ENCODE measurements around the gene PDZD8. TPM values are rescaled to one million over a fixed set of nuclear protein-coding genes. Genes with fewer than 3 reads are reported as not detected.
"Not testable (repeated sequence)": the region's sequence is repeated elsewhere in the genome, so short reads cannot be mapped to it uniquely, and the experiment has no call there.

The PDZD8 gene
- total RNA-seq, 1 donor from 2014 or later, result 23.2 TPM

DNA sequence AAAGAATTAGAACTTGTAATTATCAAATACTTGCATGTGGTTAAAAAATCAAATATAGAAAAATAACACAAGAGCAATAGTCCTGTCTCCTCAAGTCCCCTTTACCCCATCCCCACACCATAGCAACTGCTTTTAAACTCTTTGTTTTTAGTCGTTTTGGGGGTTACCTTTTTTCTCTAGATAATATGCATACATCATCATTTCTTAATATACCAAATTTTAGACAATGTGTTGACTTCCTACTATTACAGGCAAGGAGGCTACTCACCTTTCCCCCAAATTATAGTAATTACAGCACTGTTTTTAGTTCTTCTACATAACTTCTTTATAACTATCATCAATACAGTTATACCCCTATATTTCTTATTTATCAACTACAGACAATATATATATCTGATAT lies 77.0 kb downstream of the PDZD8 start:
- no peak for DNase-seq (ENCODE audit: extremely low read depth, low read depth, low spot score)

DNA sequence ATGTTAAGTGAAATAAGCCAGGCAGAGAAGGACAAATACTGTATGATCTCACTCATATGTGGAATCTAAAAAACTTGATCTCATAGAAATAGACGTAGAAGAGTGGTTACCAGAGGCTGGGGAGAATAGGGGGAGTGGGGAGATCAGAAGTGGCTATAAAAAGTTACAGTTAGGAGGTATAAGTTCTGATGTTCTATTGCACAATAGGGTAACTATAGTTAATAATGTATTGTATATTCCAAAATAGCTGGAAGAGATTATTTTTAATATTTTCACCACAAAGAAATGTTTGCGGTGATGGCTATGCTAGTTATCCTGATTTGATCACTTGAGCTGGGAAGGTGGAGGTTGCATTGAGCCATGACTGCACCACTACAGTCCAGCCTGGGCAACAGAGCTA lies 80.5 kb downstream of the PDZD8 start:
- no peak for DNase-seq (ENCODE audit: extremely low read depth, low read depth, low spot score)

DNA sequence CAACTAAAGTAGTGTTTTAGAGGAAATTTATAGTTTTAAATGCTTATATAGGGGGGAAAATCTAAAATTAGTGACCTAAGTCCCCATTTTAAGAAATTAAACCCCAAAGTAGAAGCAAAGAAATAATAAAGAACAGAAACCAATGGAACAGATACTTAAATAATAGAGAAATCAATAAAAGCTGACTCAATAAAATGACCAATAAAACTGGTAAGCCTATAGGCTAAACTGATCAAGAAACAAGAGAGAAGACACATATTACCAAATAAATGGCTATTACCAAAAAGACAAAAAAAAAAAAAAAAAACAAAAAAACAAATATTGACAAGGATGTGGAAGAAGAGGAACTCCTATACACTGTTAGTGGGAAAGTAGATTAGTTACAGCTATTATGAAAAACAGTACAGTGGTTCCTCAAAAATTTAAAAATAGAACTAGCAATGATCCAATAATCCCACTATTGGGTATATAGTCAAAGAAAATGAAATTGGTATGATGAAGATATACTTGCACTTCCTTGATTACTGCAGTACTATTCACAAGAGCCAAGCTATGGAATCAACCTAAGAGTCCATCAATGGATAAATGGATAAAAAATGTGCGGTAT lies 81.1 kb downstream of the PDZD8 start:
- no peak for DNase-seq (ENCODE audit: extremely low read depth, low read depth, low spot score)

DNA sequence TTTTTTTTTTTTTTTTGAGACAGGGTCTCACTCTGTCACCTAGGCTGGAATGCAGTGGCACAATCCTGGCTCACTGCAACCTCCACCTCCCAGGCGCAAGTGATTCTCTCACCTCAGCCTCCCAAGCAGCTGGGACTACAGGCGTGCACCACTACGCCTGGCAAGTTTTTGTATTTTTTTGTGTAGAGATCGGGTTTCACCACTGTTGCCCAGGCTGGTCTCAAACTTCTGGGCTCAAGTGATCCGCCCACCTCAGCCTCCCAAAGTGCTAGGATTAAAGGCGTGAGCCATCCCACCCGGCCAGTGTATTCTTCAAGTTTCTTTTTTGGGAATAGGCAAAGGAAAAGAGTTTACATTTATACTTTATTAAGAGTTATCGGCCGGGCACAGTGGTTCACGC lies 84.4 kb downstream of the PDZD8 start:
- DNase-seq (ENCODE audit: extremely low read depth, low read depth, low spot score), result not testable (repeated sequence)

DNA sequence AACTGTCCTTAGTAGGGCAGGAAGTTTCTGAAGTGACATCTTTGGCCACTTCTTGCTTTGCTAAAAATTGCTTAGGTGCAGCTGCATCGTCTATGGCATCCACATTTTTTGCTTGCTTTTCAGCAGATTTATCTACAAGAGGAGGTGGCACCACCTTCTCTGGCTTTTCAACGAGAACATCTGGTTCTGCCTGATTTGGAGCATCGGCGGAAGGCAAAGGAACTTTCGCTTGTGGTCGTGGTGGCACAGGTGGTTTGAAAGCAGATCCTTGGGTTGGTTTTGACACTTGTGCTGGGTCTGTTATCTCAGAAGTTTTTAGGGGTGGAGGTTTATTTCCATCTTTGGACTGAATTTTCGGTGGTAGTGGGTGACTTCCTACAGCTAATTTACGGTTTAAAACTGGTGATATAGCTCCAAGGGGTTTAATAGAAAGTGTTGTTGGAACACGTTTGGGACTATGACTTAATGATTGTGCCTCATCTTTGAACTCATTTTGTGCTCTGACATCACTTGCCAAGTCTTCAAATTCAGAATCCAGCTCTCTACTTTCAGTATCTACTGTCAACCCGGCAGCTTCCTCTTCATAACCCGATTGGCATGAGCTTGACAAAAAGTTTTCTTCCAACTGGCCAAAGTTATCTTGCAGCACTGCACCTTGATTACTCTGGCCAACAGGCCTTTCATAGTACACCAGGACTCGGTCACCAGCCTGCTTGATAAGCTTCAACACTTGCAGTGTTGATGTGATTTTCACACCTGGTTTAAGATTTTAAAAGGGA lies 90.3 kb downstream of the PDZD8 start:
- no peak for DNase-seq (ENCODE audit: extremely low read depth, low read depth, low spot score)

DNA sequence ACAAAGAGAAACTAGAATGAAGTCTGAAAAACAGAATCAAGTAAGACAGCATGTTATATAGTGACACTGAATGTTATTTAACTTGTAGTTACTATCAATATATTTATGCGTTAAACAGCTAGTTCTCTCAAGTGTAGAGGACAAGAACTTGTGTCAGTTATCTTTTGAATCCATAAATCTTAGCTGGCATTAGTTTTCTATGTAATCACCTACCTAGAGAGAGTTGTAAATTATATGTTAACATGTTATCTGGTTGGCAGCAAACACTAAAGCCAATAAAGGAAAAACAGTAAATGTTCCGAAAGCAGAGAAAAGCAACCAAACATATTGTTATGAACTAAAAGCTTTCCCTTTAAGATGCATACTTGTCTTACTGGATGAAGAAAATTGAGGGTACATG lies 97.6 kb downstream of the PDZD8 start:
- no peak for DNase-seq (ENCODE audit: extremely low read depth, low read depth, low spot score)

DNA sequence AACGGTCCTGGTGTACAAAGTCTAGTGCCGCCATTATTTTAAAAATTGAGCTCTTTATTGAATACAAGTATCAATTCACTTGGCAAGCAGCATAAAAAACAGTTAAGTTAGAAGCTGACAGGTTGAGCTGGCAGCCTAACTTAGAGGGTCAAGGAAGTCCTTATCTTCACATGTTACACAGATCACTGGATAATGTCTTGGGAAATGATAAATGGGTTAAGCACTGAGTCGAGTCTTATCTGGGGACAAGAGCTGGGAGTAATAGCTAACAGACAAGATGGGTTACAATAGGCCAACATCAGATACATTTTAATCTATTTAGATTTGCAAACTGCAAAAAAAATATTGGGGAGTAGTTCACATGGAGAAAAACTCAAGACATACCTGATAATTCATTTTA lies 100.1 kb downstream of the PDZD8 start:
- no peak for DNase-seq (ENCODE audit: extremely low read depth, low read depth, low spot score)

DNA sequence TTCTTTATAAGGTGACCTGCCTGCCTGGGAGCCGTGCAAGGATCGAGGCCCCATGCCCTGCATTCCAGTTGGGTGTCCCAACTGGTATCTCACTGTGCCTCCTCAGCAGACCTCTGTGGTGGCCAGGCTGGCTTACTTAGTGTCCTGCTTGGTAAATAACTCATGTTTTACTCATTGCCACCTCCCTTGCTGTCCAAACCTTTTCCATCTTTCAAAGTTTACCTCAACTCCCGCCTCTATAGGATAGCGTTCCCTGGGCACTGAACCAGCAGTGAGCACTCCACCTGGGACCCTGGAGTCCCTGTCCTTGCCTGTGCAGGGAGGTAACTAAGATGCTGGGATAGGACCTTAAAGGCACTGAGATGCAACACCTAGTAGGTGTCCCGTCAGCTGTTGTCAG lies 100.7 kb downstream of the PDZD8 start:
- no peak for DNase-seq (ENCODE audit: extremely low read depth, low read depth, low spot score)

DNA sequence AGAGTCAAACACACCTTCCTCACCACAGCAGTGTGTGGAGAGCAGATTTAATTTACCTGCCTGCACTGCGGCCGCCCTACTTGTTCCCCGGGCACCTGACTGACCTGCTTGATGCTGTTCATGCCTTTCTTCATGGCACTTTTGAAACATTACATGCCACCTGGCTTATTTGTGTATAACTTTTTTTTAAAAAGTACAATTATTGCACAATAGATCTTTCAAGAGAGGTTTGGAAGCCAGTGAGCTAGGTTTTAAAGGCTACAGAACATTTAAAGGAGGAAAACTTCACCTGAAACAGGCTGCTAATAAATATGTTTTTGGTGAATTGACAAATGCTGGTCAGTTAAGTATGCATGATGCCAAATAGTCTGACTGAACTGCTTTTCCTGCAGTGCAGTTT lies 101.3 kb downstream of the PDZD8 start:
- DNase-seq (ENCODE audit: extremely low read depth, low read depth, low spot score), result no peak

DNA sequence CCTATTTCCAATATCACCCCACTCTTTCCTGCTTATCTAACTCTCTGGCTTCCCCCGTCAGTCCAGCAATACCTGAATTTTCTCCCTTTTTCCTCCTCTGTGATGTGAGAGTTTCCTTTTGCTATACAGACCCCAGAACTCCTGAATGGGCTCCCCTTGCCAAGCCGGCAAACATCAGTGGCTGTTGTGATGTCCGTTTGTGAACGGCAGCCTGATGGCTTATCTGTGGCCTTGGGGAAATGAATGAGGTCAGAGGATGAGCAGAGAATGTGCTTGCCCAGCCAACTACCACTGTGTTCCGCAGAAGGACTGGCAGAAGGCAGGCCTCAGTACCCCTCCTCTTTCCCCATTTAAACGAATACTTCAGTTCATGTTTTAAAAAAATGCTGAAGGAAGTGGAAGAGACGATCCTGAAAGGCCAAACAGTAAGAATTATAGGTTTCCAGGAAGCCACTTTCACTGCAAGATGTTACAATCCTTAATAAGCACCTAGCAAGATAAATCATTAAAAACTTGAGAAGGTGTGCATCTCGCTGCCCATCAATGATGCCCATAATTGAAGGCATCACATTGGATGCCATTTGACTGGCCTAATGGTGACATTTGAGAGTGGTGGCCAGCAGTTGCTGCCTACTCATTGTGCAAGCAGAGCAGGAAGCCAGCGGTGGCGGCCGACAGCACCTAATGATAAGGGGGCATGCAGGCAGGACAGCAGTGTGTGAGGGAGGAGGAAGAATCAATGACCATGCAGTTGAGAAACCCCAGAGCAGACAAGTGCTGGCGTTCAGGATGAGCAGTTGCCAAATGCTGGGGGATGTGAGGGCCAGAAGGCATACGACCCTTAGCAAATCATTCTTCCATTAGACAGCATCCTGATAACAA lies 102.8 kb downstream of the PDZD8 start:
- DNase-seq (ENCODE audit: extremely low read depth, low read depth, low spot score), result no peak

DNA sequence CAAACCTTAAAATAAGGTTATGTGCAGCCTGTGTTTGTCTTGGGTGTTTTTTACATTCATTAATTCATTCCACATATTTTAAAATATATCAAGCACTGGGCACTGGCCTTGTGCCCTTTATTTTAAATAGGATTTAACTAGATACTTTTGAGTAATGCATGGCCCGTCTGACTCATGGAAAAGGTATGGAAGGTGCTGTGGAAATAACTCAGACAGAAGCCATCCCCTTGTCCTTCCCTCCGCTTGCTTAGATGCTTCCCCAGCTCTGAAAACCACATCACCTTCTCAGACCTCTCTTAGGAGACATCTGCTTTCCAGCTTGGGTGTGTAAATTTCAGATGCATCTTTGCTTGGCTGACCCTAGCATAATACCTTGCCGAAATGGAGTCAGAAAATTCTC lies 103.8 kb downstream of the PDZD8 start:
- no peak for DNase-seq (ENCODE audit: extremely low read depth, low read depth, low spot score)

DNA sequence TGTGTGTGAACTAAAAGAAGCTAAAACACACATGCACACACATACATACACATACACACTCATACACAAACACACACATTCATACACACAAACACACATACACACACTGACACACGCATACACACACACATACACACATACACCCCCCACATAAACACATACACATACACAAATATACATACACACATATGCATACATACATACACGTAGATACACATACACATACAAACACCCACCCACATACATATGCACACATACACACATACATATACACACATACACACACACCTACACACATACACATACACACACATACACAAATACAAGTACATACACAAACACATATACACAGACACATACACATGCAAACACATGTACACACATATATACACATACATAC lies 106.3 kb downstream of the PDZD8 start:
- DNase-seq (ENCODE audit: extremely low read depth, low read depth, low spot score), result no peak

DNA sequence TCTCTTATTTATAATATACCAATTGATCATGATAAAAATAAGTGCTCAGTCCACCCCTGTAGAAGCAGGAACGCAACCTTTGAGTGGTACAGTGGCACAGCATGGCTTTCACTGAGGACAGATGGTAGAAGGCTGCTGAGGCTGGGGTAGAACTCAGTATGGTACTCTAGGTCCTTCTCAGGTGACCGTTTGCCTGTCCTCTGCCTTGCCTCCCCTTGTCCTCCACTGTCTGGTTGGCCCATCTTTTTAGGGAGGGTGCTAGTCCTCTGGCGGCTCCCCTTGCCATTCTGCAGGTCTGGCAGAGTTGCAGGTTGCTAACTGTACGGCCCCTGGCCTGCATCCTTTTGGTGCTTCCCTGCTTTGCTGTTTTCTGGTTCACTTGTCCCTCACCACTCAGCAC lies 107.0 kb downstream of the PDZD8 start:
- DNase-seq (ENCODE audit: extremely low read depth, low read depth, low spot score), result no peak

DNA sequence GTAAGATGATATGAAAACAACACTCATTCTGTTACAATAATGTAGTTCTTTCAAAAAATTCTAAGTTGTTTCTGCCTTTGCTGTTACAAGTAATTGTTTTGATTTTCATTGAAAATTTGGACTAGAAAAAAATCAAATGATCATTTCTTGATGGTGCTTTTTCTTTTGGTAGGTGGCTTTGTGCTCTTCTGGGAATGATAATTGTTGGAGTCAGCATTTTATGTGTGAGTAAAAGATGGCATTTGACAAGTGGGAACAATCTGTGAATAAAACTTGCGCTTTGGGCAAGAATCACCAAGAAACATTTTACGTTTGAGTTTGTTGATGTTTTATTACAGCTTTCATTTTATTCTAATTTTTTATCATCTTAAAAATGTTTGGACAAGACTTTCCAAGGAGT lies 108.4 kb downstream of the PDZD8 start:
- DNase-seq (ENCODE audit: extremely low read depth, low read depth, low spot score), result no peak

DNA sequence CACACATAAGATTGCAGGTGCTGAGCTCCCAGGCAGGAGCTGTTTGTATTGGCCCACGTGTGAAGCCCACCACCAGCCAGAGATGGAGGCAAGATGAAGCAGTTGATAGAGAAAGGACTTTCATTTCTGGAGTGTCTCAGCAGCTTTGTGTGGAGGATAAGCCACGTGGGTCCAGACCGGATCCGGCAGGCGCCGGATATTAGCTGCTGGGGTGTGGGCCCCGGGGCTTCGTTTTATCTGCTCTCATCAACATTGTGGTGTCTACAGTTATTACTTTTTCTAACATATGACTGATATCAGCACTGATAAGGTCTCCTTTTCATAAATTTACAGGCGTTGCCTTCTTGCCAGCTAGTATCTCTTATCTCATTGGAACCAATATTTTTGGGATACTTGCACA lies 108.8 kb downstream of the PDZD8 start:
- DNase-seq (ENCODE audit: extremely low read depth, low read depth, low spot score), result no peak

DNA sequence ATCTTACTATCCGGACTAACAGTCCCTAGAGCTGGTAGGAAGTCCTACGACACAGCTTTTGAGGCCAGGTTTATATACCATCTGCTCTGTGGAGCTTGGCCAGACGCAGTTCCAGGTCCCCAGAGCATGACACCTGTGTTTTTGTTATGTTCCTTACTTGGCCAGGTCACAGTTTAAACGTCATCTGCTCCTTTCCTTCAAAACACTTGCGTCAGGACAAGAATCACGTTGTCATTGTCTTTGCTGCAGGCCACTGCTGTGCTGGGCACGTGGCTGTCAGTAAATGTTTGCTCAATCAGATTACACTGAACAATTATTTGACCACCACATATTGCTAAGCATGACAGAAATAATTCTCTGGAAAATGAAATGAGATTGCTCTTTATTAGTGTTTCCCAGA lies 110.5 kb downstream of the PDZD8 start:
- no peak for DNase-seq (ENCODE audit: extremely low read depth, low read depth, low spot score)

DNA sequence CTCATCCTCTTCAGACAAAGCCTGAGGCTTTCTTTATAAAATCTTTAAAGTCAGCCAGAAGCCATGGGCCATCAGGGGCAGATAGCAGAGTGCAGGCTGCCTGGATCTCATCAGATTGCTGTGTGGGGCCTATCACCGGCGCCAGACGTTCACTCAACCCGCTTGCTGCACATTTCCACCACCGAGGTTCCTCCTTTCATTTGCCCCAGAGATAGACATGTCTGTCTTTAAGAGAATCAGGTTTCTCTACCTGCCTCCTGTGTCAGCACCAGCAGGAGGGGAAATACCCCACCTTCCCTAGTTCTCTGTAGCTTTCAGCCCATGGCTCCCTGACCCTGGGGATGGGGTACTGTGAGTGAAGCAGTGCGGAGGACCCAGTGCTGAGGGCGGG lies 112.3 kb downstream of the PDZD8 start:
- no peak for DNase-seq (ENCODE audit: extremely low read depth, low read depth, low spot score)

DNA sequence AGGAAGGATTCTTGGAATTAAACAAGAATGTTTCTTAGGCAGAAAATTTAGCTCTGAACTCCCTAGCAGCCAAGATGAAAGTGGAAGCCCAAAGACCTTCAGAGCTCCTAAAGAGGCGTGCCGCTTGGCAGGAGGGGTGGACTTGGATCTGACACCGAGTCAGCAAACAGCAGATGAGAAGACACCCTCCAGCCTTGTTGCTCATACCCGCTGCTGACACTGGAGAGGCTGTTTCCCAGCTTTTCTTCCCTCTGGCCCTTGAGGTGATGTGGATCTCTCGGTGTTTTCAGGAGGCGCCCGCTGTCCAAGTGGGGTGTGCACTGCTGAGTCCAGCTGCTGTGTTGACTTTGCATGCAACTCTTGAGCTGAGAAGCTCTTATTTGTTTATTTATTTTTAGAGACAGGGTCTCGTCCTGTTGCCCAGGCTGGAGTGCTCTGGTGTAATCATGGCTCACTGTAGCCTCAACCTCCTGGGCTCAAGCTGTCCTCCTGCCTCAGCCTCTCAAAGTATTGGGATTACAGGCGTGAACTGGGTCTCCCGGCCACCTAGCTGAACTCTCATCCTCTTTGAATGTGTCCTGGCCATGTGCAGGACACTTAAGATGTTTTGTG lies 112.8 kb downstream of the PDZD8 start:
- no peak for DNase-seq (ENCODE audit: extremely low read depth, low read depth, low spot score)

DNA sequence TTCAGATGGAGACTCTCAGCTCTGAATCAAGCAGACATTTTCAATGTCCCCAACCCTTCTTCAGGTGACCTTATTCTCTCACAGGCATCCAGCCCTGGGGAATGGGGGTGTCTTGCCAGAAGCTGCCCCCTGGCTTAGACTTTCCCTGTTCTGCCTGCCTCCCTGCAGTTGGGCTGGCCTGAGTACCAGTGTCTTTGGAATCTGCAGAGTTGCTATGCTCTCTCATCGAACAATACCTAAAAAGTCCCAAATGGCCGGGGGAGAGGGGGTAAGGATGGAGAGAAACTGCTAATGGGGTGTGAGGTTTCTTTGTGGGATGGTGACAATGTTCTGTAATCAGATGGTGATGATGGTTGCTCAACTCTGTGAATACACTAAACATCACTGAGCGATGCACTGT lies 113.7 kb downstream of the PDZD8 start:
- no peak for DNase-seq (ENCODE audit: extremely low read depth, low read depth, low spot score)

DNA sequence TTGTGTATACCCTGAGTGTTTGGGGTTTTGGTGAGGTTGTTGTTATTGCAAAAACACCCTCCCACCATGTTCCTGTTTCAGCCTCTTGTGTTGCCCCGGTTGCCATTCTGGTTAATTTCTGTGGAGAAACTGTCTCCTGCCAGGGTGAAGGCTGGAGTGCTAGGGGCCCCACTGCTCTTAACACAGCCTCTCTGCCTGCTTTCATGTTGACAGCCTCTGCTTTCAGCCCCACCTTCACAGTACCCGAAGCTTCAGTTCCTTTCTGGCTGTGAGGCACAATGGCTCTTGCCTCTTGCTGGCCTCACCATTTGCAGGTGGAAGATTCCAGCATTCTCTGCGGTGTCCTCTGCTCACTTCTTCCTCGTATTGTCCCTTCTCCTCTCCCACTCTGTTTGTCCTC lies 115.2 kb downstream of the PDZD8 start:
- no peak for DNase-seq (ENCODE audit: extremely low read depth, low read depth, low spot score)

DNA sequence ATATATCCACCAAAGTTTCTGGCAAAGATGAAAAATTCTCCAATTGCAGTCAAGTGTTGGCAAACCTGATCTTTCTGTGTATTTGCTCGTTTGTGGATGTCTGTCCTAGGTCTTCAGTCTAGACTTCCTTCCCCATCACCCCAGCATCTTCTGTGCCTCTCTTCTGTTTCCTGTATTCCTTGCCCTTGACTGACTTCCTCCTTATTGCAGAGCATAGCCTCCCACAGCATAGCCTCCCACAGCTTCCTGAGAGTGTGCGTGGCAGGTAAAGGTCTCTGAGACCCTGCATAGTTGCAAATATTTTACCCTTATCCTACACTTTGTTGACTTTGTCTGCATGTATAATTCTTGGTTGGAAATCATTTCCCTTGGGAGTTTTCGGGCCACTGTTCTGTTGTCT lies 116.0 kb downstream of the PDZD8 start:
- DNase-seq (ENCODE audit: extremely low read depth, low read depth, low spot score), result no peak

Data from glomerular endothelial cell (primary cell).